ENCODE results near the gene CTPS2. TPM values are rescaled to one million over a fixed set of nuclear protein-coding genes. Genes with fewer than 3 reads are reported as not detected.

The CTPS2 gene
- total RNA-seq, 1 donor from 2014 or later = 26.1 TPM

- peaks cover 29% of the 10 kb centered on the region for H3K36me3 Mint-ChIP-seq (ENCODE audit: low read depth)
- no peak overlapping the region for H3K4me3 Mint-ChIP-seq (ENCODE audit: unreplicated experiment)
- no peak for DNase-seq (ENCODE audit: low spot score)
- H3K9me3 Mint-ChIP-seq (ENCODE audit: low read depth) = no peaks in the 10 kb centered on the region
- H3K27me3 Mint-ChIP-seq (ENCODE audit: low read depth) = no peaks in the 10 kb centered on the region
- peaks cover 3% of the 10 kb centered on the region for H3K4me1 Mint-ChIP-seq (ENCODE audit: low read depth)
- no peak overlapping the region for H3K27ac Mint-ChIP-seq (ENCODE audit: unreplicated experiment)
- no peak for TF ChIP-seq CTCF (IDR thresholded peaks at IDR 0.05)
These were observed 36.0 kb upstream of the CTPS2 start for GRCh38 chrX:16748425-16748824.

- no peaks in the 10 kb centered on the region for H3K9me3 Mint-ChIP-seq (ENCODE audit: low read depth)
- peaks cover 3% of the 10 kb centered on the region for H3K4me1 Mint-ChIP-seq (ENCODE audit: low read depth)
- H3K36me3 Mint-ChIP-seq (ENCODE audit: low read depth) = peaks cover 28% of the 10 kb centered on the region
- no peaks in the 10 kb centered on the region for H3K27me3 Mint-ChIP-seq (ENCODE audit: low read depth)
- TF ChIP-seq CTCF (IDR thresholded peaks at IDR 0.05) = no peak
- DNase-seq (ENCODE audit: low spot score) = no peak
- H3K27ac Mint-ChIP-seq (ENCODE audit: unreplicated experiment) = no peak overlapping the region
- no peak overlapping the region for H3K4me3 Mint-ChIP-seq (ENCODE audit: unreplicated experiment)
These were observed 33.2 kb upstream of the CTPS2 start for GRCh38 chrX:16745659-16746058.

- no peak overlapping the region for H3K27ac Mint-ChIP-seq (ENCODE audit: unreplicated experiment)
These were observed 32.6 kb upstream of the CTPS2 start for GRCh38 chrX:16745102-16745501.

GRCh38 chrX:16743604-16744325 lies 31.3 kb upstream of the CTPS2 start:
- peak; percentile 48 for TF ChIP-seq CTCF (IDR thresholded peaks at IDR 0.05)
- H3K27me3 Mint-ChIP-seq (ENCODE audit: low read depth) = no peaks in the 10 kb centered on the region
- H3K27ac Mint-ChIP-seq (ENCODE audit: unreplicated experiment) = peak overlapping the region; percentile 71
- H3K4me1 Mint-ChIP-seq (ENCODE audit: low read depth) = peaks cover 3% of the 10 kb centered on the region
- DNase-seq (ENCODE audit: low spot score) = no peak
- no peak overlapping the region for H3K4me3 Mint-ChIP-seq (ENCODE audit: unreplicated experiment)
- H3K36me3 Mint-ChIP-seq (ENCODE audit: low read depth) = peaks cover 28% of the 10 kb centered on the region
- H3K9me3 Mint-ChIP-seq (ENCODE audit: low read depth) = no peaks in the 10 kb centered on the region

More at GRCh38 chrX:16745102-16745501, 32.6 kb upstream of the CTPS2 start:
- H3K4me3 Mint-ChIP-seq (ENCODE audit: unreplicated experiment) = no peak overlapping the region
- no peaks in the 10 kb centered on the region for H3K9me3 Mint-ChIP-seq (ENCODE audit: low read depth)
- no peak for TF ChIP-seq CTCF (IDR thresholded peaks at IDR 0.05)
- peaks cover 28% of the 10 kb centered on the region for H3K36me3 Mint-ChIP-seq (ENCODE audit: low read depth)
- peaks cover 3% of the 10 kb centered on the region for H3K4me1 Mint-ChIP-seq (ENCODE audit: low read depth)
- H3K27me3 Mint-ChIP-seq (ENCODE audit: low read depth) = no peaks in the 10 kb centered on the region
- DNase-seq (ENCODE audit: low spot score) = no peak

GRCh38 chrX:16739574-16739973 lies 27.1 kb upstream of the CTPS2 start:
- no peak overlapping the region for H3K4me3 Mint-ChIP-seq (ENCODE audit: unreplicated experiment)
- peaks cover 27% of the 10 kb centered on the region for H3K36me3 Mint-ChIP-seq (ENCODE audit: low read depth)
- no peaks in the 10 kb centered on the region for H3K27me3 Mint-ChIP-seq (ENCODE audit: low read depth)
- H3K4me1 Mint-ChIP-seq (ENCODE audit: low read depth) = peaks cover 3% of the 10 kb centered on the region
- H3K9me3 Mint-ChIP-seq (ENCODE audit: low read depth) = no peaks in the 10 kb centered on the region
- DNase-seq (ENCODE audit: low spot score) = no peak
- no peak for TF ChIP-seq CTCF (IDR thresholded peaks at IDR 0.05)
- no peak overlapping the region for H3K27ac Mint-ChIP-seq (ENCODE audit: unreplicated experiment)
